ENCODE measurements around the gene SART3.

The SART3 gene

GRCh38 chr12:108560752-108561719 lies at the start of gene SART3:
SART3 (minus strand) TSS chr12:108561173; CDS start chr12:108561154, 19 bp downstream.
- in situ Hi-C loops (cut with MboI; ENCODE audit: low sequenced_read_pairs), result loop anchor here (10.0 to 25.0 kb wide), 3 partner anchors 244 to 526 kb away; partner anchors contain the start of genes ALKBH2 and UNG

- in situ Hi-C loops (cut with MboI; ENCODE audit: low sequenced_read_pairs), result no loop called here
These were observed 49.4 kb upstream of the SART3 start for GRCh38 chr12:108610336-108610815.

- in situ Hi-C loops (cut with MboI; ENCODE audit: low sequenced_read_pairs), result no loop called here
These were observed 48.8 kb upstream of the SART3 start for GRCh38 chr12:108609537-108610335.

- in situ Hi-C loops (cut with MboI; ENCODE audit: low sequenced_read_pairs), result no loop called here
These were observed 47.6 kb upstream of the SART3 start for GRCh38 chr12:108608616-108609015.

GRCh38 chr12:108607981-108608600 lies 47.1 kb upstream of the SART3 start:
- in situ Hi-C loops (cut with MboI; ENCODE audit: low sequenced_read_pairs), result no loop called here

- in situ Hi-C loops (cut with MboI; ENCODE audit: low sequenced_read_pairs), result no loop called here
These were observed 45.5 kb upstream of the SART3 start for GRCh38 chr12:108606492-108606891.

GRCh38 chr12:108605690-108606406 lies 44.9 kb upstream of the SART3 start:
- in situ Hi-C loops (cut with MboI; ENCODE audit: low sequenced_read_pairs), result no loop called here

GRCh38 chr12:108605000-108605689 lies 44.2 kb upstream of the SART3 start:
- in situ Hi-C loops (cut with MboI; ENCODE audit: low sequenced_read_pairs), result no loop called here

GRCh38 chr12:108604208-108604941 lies 43.4 kb upstream of the SART3 start:
- in situ Hi-C loops (cut with MboI; ENCODE audit: low sequenced_read_pairs), result no loop called here

- in situ Hi-C loops (cut with MboI; ENCODE audit: low sequenced_read_pairs), result no loop called here
These were observed 42.8 kb upstream of the SART3 start for GRCh38 chr12:108603743-108604142.

GRCh38 chr12:108602976-108603704 lies 42.2 kb upstream of the SART3 start:
- in situ Hi-C loops (cut with MboI; ENCODE audit: low sequenced_read_pairs), result no loop called here

GRCh38 chr12:108602209-108602705 lies 41.3 kb upstream of the SART3 start:
- in situ Hi-C loops (cut with MboI; ENCODE audit: low sequenced_read_pairs), result no loop called here

- in situ Hi-C loops (cut with MboI; ENCODE audit: low sequenced_read_pairs), result no loop called here
These were observed 39.7 kb upstream of the SART3 start for GRCh38 chr12:108600702-108601007.

GRCh38 chr12:108599948-108600701 lies 39.2 kb upstream of the SART3 start:
- in situ Hi-C loops (cut with MboI; ENCODE audit: low sequenced_read_pairs), result no loop called here

- in situ Hi-C loops (cut with MboI; ENCODE audit: low sequenced_read_pairs), result no loop called here
These were observed 38.6 kb upstream of the SART3 start for GRCh38 chr12:108599541-108599940.

- in situ Hi-C loops (cut with MboI; ENCODE audit: low sequenced_read_pairs), result no loop called here
These were observed 37.7 kb upstream of the SART3 start for GRCh38 chr12:108598553-108599250.
